ENCODE measurements around the gene MSI2. TPM values are rescaled to one million over a fixed set of nuclear protein-coding genes. Genes with fewer than 3 reads are reported as not detected.

The MSI2 gene
- total RNA-seq, 2 donors from 2014 or later, result 30.1 to 41.1 TPM

GRCh38 chr17:57412520-57413096 is 156.3 kb downstream of the MSI2 start:
- no peak overlapping the region for H3K4me3 ChIP-seq
- TF ChIP-seq, protein P1, sequence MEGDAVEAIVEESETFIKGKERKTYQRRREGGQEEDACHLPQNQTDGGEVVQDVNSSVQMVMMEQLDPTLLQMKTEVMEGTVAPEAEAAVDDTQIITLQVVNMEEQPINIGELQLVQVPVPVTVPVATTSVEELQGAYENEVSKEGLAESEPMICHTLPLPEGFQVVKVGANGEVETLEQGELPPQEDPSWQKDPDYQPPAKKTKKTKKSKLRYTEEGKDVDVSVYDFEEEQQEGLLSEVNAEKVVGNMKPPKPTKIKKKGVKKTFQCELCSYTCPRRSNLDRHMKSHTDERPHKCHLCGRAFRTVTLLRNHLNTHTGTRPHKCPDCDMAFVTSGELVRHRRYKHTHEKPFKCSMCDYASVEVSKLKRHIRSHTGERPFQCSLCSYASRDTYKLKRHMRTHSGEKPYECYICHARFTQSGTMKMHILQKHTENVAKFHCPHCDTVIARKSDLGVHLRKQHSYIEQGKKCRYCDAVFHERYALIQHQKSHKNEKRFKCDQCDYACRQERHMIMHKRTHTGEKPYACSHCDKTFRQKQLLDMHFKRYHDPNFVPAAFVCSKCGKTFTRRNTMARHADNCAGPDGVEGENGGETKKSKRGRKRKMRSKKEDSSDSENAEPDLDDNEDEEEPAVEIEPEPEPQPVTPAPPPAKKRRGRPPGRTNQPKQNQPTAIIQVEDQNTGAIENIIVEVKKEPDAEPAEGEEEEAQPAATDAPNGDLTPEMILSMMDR (IDR thresholded peaks at IDR 0.05), result no peak
- H3K9me3 ChIP-seq, result no peaks in the 10 kb centered on the region
- no peaks in the 10 kb centered on the region for H3K27me3 ChIP-seq
- peaks cover 0 to 16% of the 10 kb centered on the region in 2 donors for H3K4me1 ChIP-seq
- no peak overlapping the region for H3K27ac ChIP-seq
- no peaks in the 10 kb centered on the region for H3K36me3 ChIP-seq
- DNase-seq (ENCODE audit: low spot score), result no peak

- peaks cover 0 to 11% of the 10 kb centered on the region in 2 donors for H3K4me1 ChIP-seq
- H3K9me3 ChIP-seq, result no peaks in the 10 kb centered on the region
- no peak overlapping the region for H3K27ac ChIP-seq
- no peak for DNase-seq (ENCODE audit: low spot score)
- no peaks in the 10 kb centered on the region for H3K27me3 ChIP-seq
- TF ChIP-seq, protein P1 (IDR thresholded peaks at IDR 0.05), result no peak
- no peak overlapping the region for H3K4me3 ChIP-seq
- H3K36me3 ChIP-seq, result no peaks in the 10 kb centered on the region
Measured at GRCh38 chr17:57413848-57414651, 157.7 kb downstream of the MSI2 start.

DNA sequence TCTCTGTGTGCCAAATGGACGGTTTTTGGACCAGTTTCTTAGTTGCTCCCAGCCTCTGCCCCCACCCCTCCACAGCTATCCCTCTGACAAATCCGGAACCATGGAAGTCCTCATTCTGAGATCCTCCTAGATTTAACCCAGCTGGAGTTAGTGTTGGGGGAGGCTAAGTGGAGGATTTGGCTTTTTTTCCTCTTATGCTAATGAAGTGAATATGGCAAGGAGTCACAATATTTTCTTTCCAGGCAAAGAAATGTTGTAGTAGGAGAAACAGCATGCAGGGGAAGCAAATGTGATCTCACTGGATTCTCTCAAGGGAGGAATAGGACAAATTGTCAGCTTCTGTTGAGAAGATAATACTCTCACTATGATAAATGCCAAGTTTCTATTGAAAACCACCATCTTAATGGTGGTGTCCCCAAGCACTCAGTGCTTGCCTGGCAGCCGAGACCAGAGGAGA is 159.5 kb downstream of the MSI2 start:
- no peaks in the 10 kb centered on the region for H3K9me3 ChIP-seq
- H3K4me1 ChIP-seq, result peaks cover 0 to 11% of the 10 kb centered on the region in 2 donors
- H3K27me3 ChIP-seq, result no peaks in the 10 kb centered on the region
- no peaks in the 10 kb centered on the region for H3K36me3 ChIP-seq
- H3K4me3 ChIP-seq, result no peak overlapping the region
- H3K27ac ChIP-seq, result no peak overlapping the region
- TF ChIP-seq, protein P1 (IDR thresholded peaks at IDR 0.05), result no peak
- DNase-seq (ENCODE audit: low spot score), result no peak

- no peaks in the 10 kb centered on the region for H3K36me3 ChIP-seq
- DNase-seq (ENCODE audit: low spot score), result no peak
- no peaks in the 10 kb centered on the region for H3K9me3 ChIP-seq
- H3K27me3 ChIP-seq, result no peaks in the 10 kb centered on the region
- H3K27ac ChIP-seq, result no peak overlapping the region
- H3K4me1 ChIP-seq, result peaks cover 0 to 11% of the 10 kb centered on the region in 2 donors
- no peak overlapping the region for H3K4me3 ChIP-seq
- TF ChIP-seq, protein P1 (IDR thresholded peaks at IDR 0.05), result no peak
Measured at GRCh38 chr17:57416369-57416768, 160.0 kb downstream of the MSI2 start.

- no peaks in the 10 kb centered on the region for H3K9me3 ChIP-seq
- H3K4me3 ChIP-seq, result no peak overlapping the region
- no peaks in the 10 kb centered on the region for H3K27me3 ChIP-seq
- no peaks in the 10 kb centered on the region for H3K36me3 ChIP-seq
- TF ChIP-seq, protein P1 (IDR thresholded peaks at IDR 0.05), result no peak
- DNase-seq (ENCODE audit: low spot score), result no peak
- no peak overlapping the region for H3K27ac ChIP-seq
- peaks cover 0 to 12% of the 10 kb centered on the region in 2 donors for H3K4me1 ChIP-seq
Measured at GRCh38 chr17:57417956-57418355, 161.6 kb downstream of the MSI2 start.

Data from right atrium auricular region (tissue), 2 donors.